Posterior cingulate gyrus (tissue), 11 donors: ENCODE measurements around the gene CEP72.
"Not testable (repeated sequence)": the region's sequence is repeated elsewhere in the genome, so short reads cannot be mapped to it uniquely, and the experiment has no call there.

Source experiments
- DNase-seq, 10 donors: peaks; one replicate each; pipeline versions ENCODE4 v3.0.0 to v3.0.0-alpha.2; 2020 to 2021; ENCODE audit warnings: mixed read lengths in 3 of 10
- intact Hi-C: fragments of 100-400 bp; cut with DNase I; formaldehyde crosslinking; loops from one replicate; pipeline ENCODE4 v1.15.1; 2023

CEP72 gene

DNA sequence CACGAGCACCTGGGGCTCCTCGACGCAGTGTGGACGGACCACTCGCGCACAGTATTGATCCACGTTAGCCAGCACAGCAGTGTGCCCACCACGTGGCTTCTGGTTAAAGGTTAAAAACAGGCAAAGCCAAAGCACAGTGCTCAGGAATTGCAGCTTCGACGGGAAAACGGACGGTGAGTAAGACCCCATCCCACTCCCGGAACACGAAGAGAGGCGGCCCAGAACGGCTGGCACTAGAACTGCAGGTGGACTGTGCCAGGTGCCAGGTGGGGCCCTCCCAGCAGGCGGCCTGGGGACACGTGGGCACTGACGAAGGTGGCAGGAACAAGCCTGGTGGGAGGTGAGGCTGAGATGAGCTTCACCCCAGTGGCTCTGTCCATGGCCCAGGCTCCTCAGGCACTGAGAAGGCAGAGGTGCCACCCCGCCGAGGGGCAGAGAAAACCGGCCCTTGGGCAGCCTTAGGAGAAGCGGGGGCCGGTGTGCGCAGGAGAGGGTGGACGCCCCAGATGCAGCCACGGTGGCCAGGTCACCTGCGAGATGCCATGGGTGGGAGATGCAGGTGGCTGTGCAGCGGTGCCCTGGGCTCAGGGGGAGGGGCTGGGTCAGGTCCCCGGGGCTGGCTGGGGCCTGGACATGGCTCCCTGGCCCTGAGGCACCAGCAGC is 76.3 kb downstream of the CEP72 start:
- intact Hi-C loops = not testable (repeated sequence)
- peak in 2 of 10 donors; percentile 29 to 77 for DNase-seq

DNA sequence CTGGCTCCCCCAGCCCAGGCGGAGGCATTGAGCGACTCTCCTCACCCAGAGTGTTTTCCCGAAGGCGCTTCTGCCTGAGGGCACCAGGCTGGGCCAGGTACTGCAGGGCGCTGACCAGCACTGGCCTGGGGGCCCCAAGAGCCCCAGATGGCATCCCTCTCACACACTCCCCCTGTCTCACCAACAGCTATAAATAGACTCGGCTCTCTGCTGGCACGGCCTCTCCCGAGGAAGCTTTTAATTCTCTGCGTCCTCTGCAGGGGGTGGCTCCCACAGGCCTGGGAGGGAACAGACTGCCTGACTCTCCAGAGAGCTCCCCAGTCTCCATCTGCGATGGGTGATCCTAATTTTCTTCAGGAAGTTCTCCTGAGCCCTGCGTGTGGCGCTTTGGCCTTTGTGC is 78.2 kb downstream of the CEP72 start:
- intact Hi-C loops, DNase-seq: not testable (repeated sequence)

DNA sequence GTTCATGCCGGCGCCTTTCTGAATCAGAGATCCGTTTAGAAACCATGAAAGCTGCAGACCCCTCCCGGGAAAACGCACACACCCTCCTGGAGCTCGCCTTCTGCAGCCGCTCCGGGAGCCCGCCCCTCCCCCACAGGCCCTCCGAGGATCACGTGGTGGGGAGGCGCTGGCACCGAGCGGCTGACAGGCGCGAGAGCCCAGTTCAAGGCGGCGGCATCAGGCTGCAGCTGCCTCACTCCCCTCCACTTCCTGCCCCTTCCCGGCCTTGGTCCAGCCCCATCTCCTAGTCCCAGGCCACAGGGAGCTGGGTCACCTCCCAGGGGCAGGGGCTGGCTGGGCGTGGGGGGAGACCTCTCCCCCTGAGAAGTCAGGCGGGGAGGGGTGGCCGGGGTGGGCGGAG is 78.9 kb downstream of the CEP72 start:
- DNase-seq = peak in 2 of 10 donors; percentile 30 to 86
- intact Hi-C loops = not testable (repeated sequence)

DNA sequence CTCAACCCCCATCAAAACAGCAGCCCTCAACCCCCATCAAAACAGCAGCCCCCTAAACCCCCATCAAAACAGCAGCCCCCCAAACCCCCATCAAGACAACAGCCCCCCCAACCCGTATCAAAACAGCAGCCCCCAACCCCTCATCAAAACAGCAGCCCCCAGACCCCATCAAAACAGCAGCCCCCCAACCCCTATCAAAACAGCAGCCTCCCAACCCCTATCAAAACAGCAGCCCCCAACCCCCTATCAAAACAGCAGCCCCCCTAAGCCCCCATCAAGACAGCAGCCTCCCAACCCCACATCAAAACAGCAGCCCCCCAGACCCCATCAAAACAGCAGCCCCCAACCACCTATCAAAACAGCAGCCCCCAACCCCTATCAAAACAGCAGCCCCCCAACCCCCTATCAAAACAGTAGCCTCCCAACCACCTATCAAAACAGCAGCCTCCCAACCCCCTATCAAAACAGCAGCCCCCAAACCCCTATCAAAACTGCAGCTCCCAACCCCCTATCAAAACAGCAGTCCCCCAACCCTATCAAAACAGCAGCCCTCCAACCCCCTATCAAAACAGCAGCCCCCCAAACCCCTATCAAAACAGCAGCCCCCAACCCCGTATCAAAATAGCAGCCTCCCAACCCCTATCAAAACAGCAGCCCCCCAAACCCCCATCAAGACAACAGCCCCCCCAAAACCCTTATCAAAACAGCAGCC is 79.8 kb downstream of the CEP72 start:
- DNase-seq = no peak
- intact Hi-C loops = loop anchor here (2.0 kb wide), 1 partner anchor 93 kb away; the partner anchor contains the start of gene ZDHHC11B

DNA sequence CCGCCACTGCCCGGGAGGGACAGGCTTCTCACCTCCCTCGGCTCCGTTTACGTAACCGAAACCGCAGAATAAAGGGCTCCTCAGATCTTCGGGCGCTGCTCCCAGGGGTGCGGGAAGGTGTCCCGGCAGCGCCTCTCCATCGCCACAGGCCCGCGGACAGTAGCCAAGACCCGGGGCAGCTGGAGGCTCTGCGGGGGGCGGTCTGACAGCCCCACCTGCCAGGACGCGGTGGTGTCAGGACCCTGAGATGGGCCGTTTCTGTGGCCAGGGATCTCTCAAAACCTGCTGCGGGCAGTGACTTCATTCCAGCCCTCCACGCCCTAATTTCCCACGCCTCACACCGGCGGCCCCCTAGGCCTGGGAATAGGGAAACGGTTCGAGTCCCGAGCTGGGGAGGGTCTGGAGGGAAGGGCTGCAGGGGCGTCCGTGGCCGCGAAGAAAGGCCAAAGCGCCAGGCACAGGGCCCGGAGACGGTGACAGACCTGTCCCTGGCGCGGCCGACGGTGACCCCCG is 80.4 kb downstream of the CEP72 start:
- peak in 2 of 10 donors; percentile 79 to 89 for DNase-seq
- intact Hi-C loops = loop anchor here (2.0 kb wide), 1 partner anchor 92 kb away; the partner anchor contains the start of gene ZDHHC11B

DNA sequence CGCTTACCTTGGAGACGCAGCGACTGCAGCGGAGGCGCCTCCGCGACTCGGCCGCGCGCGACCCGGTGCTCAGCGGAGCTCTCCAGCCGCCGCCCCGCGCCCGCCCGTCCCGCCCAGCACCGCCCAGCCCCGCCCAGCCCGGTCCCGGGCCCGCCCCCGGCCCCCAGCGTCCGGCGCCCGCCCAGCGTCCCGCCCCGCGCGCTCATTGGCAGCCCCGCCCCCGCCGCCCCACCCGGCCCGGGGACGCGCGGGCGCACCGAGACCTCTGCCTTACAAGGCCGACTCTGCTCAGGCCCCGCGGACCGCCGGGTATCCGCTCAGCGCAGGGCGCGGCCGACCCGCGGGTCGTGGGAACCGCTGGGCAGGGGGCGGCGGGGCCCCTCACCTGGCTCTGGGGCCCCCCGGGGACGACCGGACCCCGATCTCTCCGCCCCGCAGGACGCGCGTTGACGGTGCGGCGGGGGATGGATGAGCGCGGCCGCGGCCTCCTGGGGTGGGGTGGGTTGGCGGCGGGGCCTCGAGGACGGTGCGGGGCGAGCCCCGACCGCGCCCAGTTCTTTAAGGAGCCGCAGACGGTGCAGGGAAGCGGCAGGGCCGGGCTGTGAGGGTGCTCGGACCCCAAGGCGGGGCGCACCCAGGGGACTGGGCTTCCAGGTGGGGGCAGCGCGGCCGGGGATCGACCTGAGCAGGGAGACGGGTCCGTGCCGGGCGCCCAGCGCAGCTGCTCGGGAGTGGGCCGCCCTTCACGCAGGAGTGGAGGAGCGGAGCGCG is 81.3 kb downstream of the CEP72 start, which contains the start of gene TPPP:
Gene TPPP (minus strand): TSS at position 82 of the 771 bp plus-strand sequence. CDS start 15,292 bp downstream, outside the sequence.
- peak; percentile 78 to 100 (median 93) for DNase-seq
- intact Hi-C loops = loop anchor here (2.0 kb wide), 1 partner anchor 91 kb away; the partner anchor contains the start of gene ZDHHC11B

DNA sequence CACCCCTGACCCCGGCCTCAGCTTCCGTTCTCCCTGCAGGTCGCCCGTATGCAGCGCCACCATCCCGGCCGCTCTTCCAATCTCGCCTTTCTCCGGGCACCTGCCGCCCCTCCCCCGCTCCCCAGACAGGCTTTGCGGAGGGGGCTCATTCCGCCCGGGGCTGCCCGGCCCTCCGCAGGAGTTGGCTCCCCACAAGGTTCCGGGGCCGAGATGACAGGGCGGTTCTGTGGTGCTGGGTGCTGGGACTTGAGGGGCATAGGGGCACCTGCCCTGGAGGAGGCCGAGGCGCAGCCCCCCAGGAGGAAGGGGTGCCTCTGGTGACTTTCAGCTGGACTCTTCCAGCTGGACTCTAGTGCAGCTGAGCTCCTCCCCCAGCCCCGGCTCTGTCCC is 81.9 kb downstream of the CEP72 start:
- intact Hi-C loops = not testable (repeated sequence)
- DNase-seq = peak in 3 of 10 donors; percentile 65 to 86 (median 82)

DNA sequence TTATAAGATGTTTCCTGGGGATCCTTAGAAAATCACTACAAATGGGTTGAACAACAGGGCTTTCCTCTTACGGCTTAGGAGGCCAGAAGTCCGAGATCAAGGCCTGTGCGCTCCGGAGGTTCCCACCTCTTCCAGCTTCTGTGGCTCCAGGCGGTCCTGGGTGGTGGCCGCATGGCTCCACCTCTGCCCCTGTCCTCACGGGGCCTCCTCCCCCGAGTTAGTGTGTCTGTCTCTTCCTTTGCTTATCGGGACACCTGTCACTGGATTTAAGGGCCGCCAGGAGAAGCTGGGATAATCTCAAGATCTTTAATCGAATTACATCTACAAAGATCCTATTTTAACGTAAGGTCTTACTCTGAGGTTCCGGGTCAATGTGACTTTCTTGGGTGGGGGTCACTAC is 83.3 kb downstream of the CEP72 start:
- DNase-seq, intact Hi-C loops: not testable (repeated sequence)

DNA sequence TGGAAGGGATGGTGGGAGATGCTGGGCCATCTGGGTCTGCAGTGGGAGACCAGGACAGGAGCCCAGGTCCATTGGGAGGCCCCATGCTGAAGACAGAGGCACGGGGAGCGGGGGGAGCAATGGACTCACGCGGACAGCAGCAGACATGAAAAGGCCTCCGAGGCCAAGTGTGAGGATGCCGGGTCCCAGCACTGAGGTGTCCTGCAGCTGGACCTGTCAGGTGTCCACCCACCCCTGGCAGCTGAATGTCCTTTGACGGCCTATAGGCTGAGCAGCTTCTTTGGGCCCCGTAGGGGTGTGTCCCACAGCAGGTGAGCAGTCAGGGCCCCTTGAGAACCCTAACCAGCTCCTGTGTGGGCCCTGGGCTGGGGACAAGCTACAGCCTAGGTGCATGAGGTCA is 84.1 kb downstream of the CEP72 start:
- DNase-seq, intact Hi-C loops: not testable (repeated sequence)

DNA sequence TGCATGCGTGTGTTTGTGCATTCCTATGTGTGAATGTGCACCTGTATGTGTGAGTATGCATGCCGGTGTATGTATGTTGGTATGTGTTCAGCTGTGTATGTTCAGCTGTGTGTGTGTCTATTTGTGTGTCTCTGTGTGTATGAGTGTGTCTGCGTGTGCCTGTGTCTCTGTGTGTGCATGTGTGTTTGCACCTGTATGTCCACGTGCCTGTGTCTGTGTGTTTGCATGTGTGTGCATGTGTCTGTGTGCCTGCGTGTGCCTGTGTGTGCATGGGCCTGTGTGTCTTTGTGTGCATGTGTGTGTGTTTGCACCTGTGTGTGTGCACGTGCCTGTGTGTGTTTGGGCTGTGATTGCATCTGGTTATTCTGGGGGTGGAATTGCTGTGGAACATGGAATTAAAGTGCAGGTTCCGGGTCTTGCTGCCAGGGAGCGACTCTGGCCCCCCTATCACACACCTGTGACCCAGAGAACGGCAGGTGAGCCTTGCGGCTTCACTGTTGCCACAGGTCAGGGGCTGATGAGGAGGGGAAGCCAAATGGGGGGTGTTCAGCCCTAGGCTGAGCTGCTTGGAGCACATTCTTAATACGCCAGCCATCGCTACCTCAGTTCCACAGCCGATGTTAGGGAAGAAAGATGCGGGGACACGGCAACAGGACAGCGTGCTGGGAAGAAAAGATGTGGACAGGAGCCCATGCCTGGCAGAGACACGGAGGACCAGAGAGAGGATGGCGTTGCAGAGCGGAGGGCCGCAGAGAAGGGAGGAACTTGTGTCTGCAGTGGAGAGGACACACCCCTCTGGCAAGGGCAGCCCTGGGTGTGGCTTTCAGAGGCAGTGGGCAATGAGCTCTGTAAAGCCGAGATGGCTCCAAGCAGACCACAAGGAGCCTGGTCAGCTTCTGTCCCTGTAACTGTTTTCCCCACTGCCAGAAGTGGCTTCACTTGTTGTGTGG is 84.9 kb downstream of the CEP72 start:
- DNase-seq = peak in 3 of 10 donors; percentile 33 to 80 (median 67)
- intact Hi-C loops = not testable (repeated sequence)
